Liver (tissue), 9 donors: ENCODE results near the gene HTR6. TPM values are rescaled to one million over a fixed set of nuclear protein-coding genes. Genes with fewer than 3 reads are reported as not detected.

ENCODE experiments used
- DNase-seq: peaks from one replicate; pipeline ENCODE4 v3.0.0-alpha.2; 2017; ENCODE audit warnings: low spot score
- H3K27ac ChIP-seq, 2 donors: one replicate each; pipeline ENCODE4 v1.7.0; 2013; ENCODE audit warnings: inconsistent platforms in 2 of 2, low read length in 2 of 2, control low read depth in 1 of 2, low read depth in 1 of 2, mild to moderate bottlenecking in 1 of 2
- H3K27me3 ChIP-seq, 4 donors: one replicate each; pipeline versions ENCODE4 v1.6.1 to v1.7.0; 2013; ENCODE audit warnings: low read length in 3 of 4, inconsistent platforms in 1 of 4, mild to moderate bottlenecking in 1 of 4, moderate library complexity in 1 of 4; ENCODE audit not compliant: control insufficient read depth in 4 of 4, insufficient read depth in 4 of 4
- H3K36me3 ChIP-seq, 4 donors: one replicate each; pipeline versions ENCODE4 v1.6.1 to v1.7.0; 2013; ENCODE audit warnings: low read length in 3 of 4, mild to moderate bottlenecking in 3 of 4, low read depth in 1 of 4, moderate library complexity in 1 of 4; ENCODE audit not compliant: control insufficient read depth in 4 of 4, insufficient read depth in 3 of 4
- H3K4me1 ChIP-seq, 4 donors: one replicate each; pipeline versions ENCODE4 v1.6.1 to v1.7.0; 2013; ENCODE audit warnings: low read length in 3 of 4, mild to moderate bottlenecking in 3 of 4, moderate library complexity in 1 of 4; ENCODE audit not compliant: control insufficient read depth in 4 of 4, insufficient read depth in 4 of 4
- H3K4me3 ChIP-seq, 3 donors: one replicate each; pipeline versions ENCODE4 v1.6.1 to v1.7.0; 2013; ENCODE audit warnings: low read length in 3 of 3, control low read depth in 1 of 3, low read depth in 1 of 3, mild to moderate bottlenecking in 1 of 3
- H3K9ac ChIP-seq, 2 donors: one replicate each; pipeline ENCODE4 v1.7.0; 2013; ENCODE audit warnings: low read length in 2 of 2, mild to moderate bottlenecking in 2 of 2, moderate library complexity in 2 of 2, control low read depth in 1 of 2, low read depth in 1 of 2
- H3K9me3 ChIP-seq, 4 donors: one replicate each; pipeline versions ENCODE4 v1.6.1 to v1.7.0; 2013; ENCODE audit warnings: low read length in 3 of 4; ENCODE audit not compliant: control insufficient read depth in 4 of 4
- ATF3 ChIP-seq: IDR thresholded peaks from 2 replicates; pipeline ENCODE4 v1.6.1; 2016; ENCODE audit warnings: antibody characterized with exemption
- CTCF ChIP-seq: fragments of 150-350 bp; IDR thresholded peaks from 2 replicates; pipeline ENCODE4 v1.5.1; 2017; ENCODE audit warnings: improper control_type of control experiment, low read depth, low read length; ENCODE audit not compliant: missing input control
- EGR1 ChIP-seq, 2 donors: IDR thresholded peaks; 2 replicates each; pipeline ENCODE4 v1.6.1; 2016 to 2018; ENCODE audit warnings: antibody characterized with exemption in 2 of 2, low read depth in 2 of 2
- FOXA1 ChIP-seq: IDR thresholded peaks from 2 replicates; pipeline ENCODE4 v1.6.1; 2016; ENCODE audit warnings: antibody characterized with exemption
- FOXA2 ChIP-seq: IDR thresholded peaks from 2 replicates; pipeline ENCODE4 v1.6.1; 2016; ENCODE audit warnings: antibody characterized with exemption
- GABPA ChIP-seq, 2 donors: IDR thresholded peaks in 1 of 2; conservative IDR thresholded peaks in 1 of 2; 2 replicates each; pipeline ENCODE4 v1.6.1; 2016; ENCODE audit warnings: antibody characterized with exemption in 2 of 2, mild to moderate bottlenecking in 1 of 2, moderate library complexity in 1 of 2
- HNF4A ChIP-seq, 2 donors: conservative IDR thresholded peaks; 2 replicates each; pipeline ENCODE4 v1.6.1; 2016; ENCODE audit warnings: antibody characterized with exemption in 2 of 2, mild to moderate bottlenecking in 2 of 2
- HNF4G ChIP-seq: IDR thresholded peaks from 2 replicates; pipeline ENCODE4 v1.6.1; 2016; ENCODE audit warnings: antibody characterized with exemption
- JUND ChIP-seq, 2 donors: IDR thresholded peaks; 2 replicates each; pipeline ENCODE4 v1.6.1; 2016; ENCODE audit warnings: antibody characterized with exemption in 2 of 2
- MAX ChIP-seq: IDR thresholded peaks from 2 replicates; pipeline ENCODE4 v1.6.1; 2016; ENCODE audit warnings: antibody characterized with exemption
- NR2F2 ChIP-seq: IDR thresholded peaks from 2 replicates; pipeline ENCODE4 v1.6.1; 2016; ENCODE audit warnings: antibody characterized with exemption
- RAD21 ChIP-seq, 2 donors: IDR thresholded peaks; 2 replicates each; pipeline ENCODE4 v1.6.1; 2016; ENCODE audit warnings: antibody characterized with exemption in 2 of 2, mild to moderate bottlenecking in 2 of 2
- REST ChIP-seq: IDR thresholded peaks from 2 replicates; pipeline ENCODE4 v1.6.1; 2016; ENCODE audit warnings: antibody characterized with exemption, mild to moderate bottlenecking
- RXRA ChIP-seq, 2 donors: IDR thresholded peaks; 2 replicates each; pipeline ENCODE4 v1.6.1; 2017 to 2018; ENCODE audit warnings: antibody characterized with exemption in 2 of 2, mild to moderate bottlenecking in 1 of 2
- SP1 ChIP-seq: IDR thresholded peaks from 2 replicates; pipeline ENCODE4 v1.6.1; 2018; ENCODE audit warnings: antibody characterized with exemption, mild to moderate bottlenecking
- TAF1 ChIP-seq: conservative IDR thresholded peaks from 2 replicates; pipeline ENCODE4 v1.6.1; 2016; ENCODE audit warnings: antibody characterized with exemption, mild to moderate bottlenecking
- YY1 ChIP-seq: IDR thresholded peaks from 2 replicates; pipeline ENCODE4 v1.6.1; 2016; ENCODE audit warnings: antibody characterized with exemption, mild to moderate bottlenecking
- ZBTB33 ChIP-seq: IDR thresholded peaks from 2 replicates; pipeline ENCODE4 v1.6.1; 2016; ENCODE audit warnings: antibody characterized with exemption
- WGBS: extraction: QIAGEN DNeasy Blood & Tissue Kit; methylation state at CpG from one replicate; pipeline ENCODE4 v1.1.7; 2013; 5-methylcytosine and 5-hydroxymethylcytosine counted together
- polyA plus RNA-seq, 2 donors: library from polyadenylated mRNA; stranded (reverse) in 1 of 2; unstranded in 1 of 2; fragments of 200-250 nt in 1 of 2; fragments of >200 nt in 1 of 2; fragmentation: Nextera tagmentation in 1 of 2; extraction: Ambion mirVana in 1 of 2; gene quantifications; one replicate each; pipeline versions ENCODE4 v1.2.1 to v1.2.3, GENCODE V29; 2013 to 2015
- total RNA-seq, 2 donors: library from RNA; depleted of rRNA; stranded (reverse); fragments of >200 nt; gene quantifications; one replicate each; pipeline ENCODE4 v1.2.3, GENCODE V29; 2014
- donor health status: healthy.
- donor health status: healthy.
- donor health status: healthy.
- donor health status: healthy.
- donor health status: healthy.

HTR6 gene
- total and polyA plus RNA-seq, 4 donors = not detected

GRCh38 chr1:19647643-19648042, 17.0 kb upstream of the HTR6 start:
- peaks cover 0 to 4% (median 0%) of the 10 kb centered on the region in 4 donors for H3K27me3 ChIP-seq
- no peak overlapping the region for H3K9ac ChIP-seq
- TF ChIP-seq JUND (IDR thresholded peaks at IDR 0.05) (no peak), ZBTB33 (no peak), HNF4A (conservative IDR thresholded peaks at IDR 0.05) (no peak)
- no peak overlapping the region for H3K4me3 ChIP-seq
- no peaks in the 10 kb centered on the region for H3K9me3 ChIP-seq
- no peaks in the 10 kb centered on the region for H3K36me3 ChIP-seq
- H3K27ac ChIP-seq = no peak overlapping the region
- H3K4me1 ChIP-seq = peaks cover 3 to 17% (median 11%) of the 10 kb centered on the region in 4 donors
- WGBS = 69% methylated on average over 16 of the region's 16 CpGs
- no peak for DNase-seq

- H3K4me1 ChIP-seq = peaks cover 3 to 17% (median 11%) of the 10 kb centered on the region in 4 donors
- DNase-seq = no peak
- no peak overlapping the region for H3K4me3 ChIP-seq
- 71% methylated on average over 14 of the region's 14 CpGs for WGBS
- H3K27me3 ChIP-seq = peaks cover 0 to under 1% (median 0%) of the 10 kb centered on the region in 4 donors
- TF ChIP-seq RAD21 (IDR thresholded peaks at IDR 0.05) (no peak), RXRA (IDR thresholded peaks at IDR 0.05) (no peak), MAX (no peak), ATF3 (no peak), CTCF (no peak), FOXA1 (no peak), JUND (IDR thresholded peaks at IDR 0.05) (no peak), REST (no peak), EGR1 (IDR thresholded peaks at IDR 0.05; ENCODE audit: low read depth in 2 of 2) (no peak), FOXA2 (no peak), TAF1 (no peak), GABPA (IDR thresholded peaks at IDR 0.05 in 1 of 2, conservative IDR thresholded peaks at IDR 0.05 in 1 of 2) (no peak), NR2F2 (no peak), YY1 (no peak), HNF4G (no peak), SP1 (no peak), HNF4A (conservative IDR thresholded peaks at IDR 0.05) (no peak)
- no peak overlapping the region for H3K9ac ChIP-seq
- no peaks in the 10 kb centered on the region for H3K9me3 ChIP-seq
- no peaks in the 10 kb centered on the region for H3K36me3 ChIP-seq
- no peak overlapping the region for H3K27ac ChIP-seq
Observed at GRCh38 chr1:19648239-19648638, 16.4 kb upstream of the HTR6 start.
